Tibial nerve (tissue), 3 donors: ENCODE measurements around the gene NTRK1.

Source experiments
- POLR2A ChIP-seq, 2 donors: fragments of 450-650 bp; IDR thresholded peaks; one replicate each; pipeline ENCODE4 v1.6.1; 2017; ENCODE audit warnings: antibody characterized with exemption in 2 of 2, mild to moderate bottlenecking in 2 of 2, moderate library complexity in 2 of 2
- TF ChIP-seq, protein P1 (sequence below), 5 experiments: fragments of 200-600 bp in 3 of 5; fragments of 450-650 bp in 2 of 5; sonication (generic) in 3 of 5; IDR thresholded peaks; one replicate each; pipeline ENCODE4 v1.5.1; 2016 to 2019; ENCODE audit warnings: antibody characterized with exemption in 5 of 5, mild to moderate bottlenecking in 3 of 5, moderate library complexity in 2 of 5

DNA sequence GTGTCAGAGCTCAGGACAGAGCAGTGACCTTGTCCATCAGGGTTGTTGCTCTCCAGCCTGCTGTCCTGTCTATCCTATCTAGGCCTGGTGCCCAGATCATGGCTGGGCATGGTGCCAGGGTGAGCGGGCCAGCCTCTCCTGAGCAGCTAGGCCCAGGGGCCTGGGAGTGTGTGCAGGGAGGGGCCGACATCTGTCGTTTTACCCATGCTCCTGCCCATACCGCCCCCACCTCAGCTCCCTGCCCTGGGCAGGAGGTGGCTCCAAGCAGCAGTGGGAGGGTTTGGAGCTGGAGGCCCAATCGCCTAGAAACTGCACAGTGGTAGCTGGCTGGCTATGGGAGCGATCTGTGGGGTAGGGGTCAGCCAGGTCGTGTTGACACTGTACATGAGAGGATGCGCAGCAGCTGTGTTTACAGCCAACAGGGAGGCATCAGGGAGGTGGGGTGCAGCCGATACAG, 8.2 kb upstream of the NTRK1 start:
- TF ChIP-seq, protein P1, sequence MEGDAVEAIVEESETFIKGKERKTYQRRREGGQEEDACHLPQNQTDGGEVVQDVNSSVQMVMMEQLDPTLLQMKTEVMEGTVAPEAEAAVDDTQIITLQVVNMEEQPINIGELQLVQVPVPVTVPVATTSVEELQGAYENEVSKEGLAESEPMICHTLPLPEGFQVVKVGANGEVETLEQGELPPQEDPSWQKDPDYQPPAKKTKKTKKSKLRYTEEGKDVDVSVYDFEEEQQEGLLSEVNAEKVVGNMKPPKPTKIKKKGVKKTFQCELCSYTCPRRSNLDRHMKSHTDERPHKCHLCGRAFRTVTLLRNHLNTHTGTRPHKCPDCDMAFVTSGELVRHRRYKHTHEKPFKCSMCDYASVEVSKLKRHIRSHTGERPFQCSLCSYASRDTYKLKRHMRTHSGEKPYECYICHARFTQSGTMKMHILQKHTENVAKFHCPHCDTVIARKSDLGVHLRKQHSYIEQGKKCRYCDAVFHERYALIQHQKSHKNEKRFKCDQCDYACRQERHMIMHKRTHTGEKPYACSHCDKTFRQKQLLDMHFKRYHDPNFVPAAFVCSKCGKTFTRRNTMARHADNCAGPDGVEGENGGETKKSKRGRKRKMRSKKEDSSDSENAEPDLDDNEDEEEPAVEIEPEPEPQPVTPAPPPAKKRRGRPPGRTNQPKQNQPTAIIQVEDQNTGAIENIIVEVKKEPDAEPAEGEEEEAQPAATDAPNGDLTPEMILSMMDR (IDR thresholded peaks at IDR 0.05) = no peak
- TF ChIP-seq POLR2A (IDR thresholded peaks at IDR 0.05) = no peak
